Measurements from ENCODE around the gene ZSCAN5C.

DNA sequence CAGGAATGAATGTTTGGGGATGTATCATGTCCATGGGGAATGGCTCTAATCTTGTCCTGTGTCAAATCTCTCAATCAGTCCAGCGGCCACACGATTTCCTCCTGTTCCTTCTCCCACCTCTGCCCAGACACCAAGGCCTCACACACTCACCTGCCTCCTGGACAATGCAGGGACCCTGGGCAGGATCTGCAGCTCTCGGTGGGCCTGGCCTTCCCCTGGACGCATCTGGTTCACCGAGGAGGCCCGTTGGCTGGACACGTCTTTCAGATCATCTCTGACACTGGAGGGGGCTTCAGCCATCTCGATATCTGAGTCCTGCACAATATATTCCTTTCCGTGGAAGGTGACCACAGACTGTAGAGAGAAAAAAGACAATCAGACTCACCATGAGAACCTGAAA, 21.4 kb downstream of the ZSCAN5C start:
- TF ChIP-seq, protein P1, sequence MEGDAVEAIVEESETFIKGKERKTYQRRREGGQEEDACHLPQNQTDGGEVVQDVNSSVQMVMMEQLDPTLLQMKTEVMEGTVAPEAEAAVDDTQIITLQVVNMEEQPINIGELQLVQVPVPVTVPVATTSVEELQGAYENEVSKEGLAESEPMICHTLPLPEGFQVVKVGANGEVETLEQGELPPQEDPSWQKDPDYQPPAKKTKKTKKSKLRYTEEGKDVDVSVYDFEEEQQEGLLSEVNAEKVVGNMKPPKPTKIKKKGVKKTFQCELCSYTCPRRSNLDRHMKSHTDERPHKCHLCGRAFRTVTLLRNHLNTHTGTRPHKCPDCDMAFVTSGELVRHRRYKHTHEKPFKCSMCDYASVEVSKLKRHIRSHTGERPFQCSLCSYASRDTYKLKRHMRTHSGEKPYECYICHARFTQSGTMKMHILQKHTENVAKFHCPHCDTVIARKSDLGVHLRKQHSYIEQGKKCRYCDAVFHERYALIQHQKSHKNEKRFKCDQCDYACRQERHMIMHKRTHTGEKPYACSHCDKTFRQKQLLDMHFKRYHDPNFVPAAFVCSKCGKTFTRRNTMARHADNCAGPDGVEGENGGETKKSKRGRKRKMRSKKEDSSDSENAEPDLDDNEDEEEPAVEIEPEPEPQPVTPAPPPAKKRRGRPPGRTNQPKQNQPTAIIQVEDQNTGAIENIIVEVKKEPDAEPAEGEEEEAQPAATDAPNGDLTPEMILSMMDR (conservative IDR thresholded peaks at IDR 0.05): no peak
- TF ChIP-seq EZH2 (IDR thresholded peaks at IDR 0.05; ENCODE audit: low read depth): no peak
